Measurements from ENCODE around the gene SCCPDH. TPM values are rescaled to one million over a fixed set of nuclear protein-coding genes. Genes with fewer than 3 reads are reported as not detected.

The SCCPDH gene
- total RNA-seq, 1 experiment from 2014 or later = 32.2 TPM

GRCh38 chr1:246755419-246755818 is 31.2 kb downstream of the SCCPDH start:
- DNase-seq (ENCODE audit: unreplicated experiment) = no peak
- Mint-ChIP-seq H3K4me1 (ENCODE audit: insufficient read depth, unreplicated experiment) (no peaks in the 10 kb centered on the region), H3K27me3 (ENCODE audit: insufficient read depth, unreplicated experiment) (no peaks in the 10 kb centered on the region), H3K4me3 (ENCODE audit: unreplicated experiment) (no peak overlapping the region), H3K9me3 (ENCODE audit: unreplicated experiment) (no peaks in the 10 kb centered on the region), H3K36me3 (ENCODE audit: insufficient read depth, unreplicated experiment) (peaks cover 17% of the 10 kb centered on the region), H3K27ac (ENCODE audit: low read depth, unreplicated experiment) (no peak overlapping the region)
- POLR2A ChIA-PET = interaction anchor here (1.4 to 2.7 kb wide), 2 partner anchors 66 kb away, joined by 4 to 8 read pairs; no protein-coding TSS in a partner anchor
- BruUV-seq (replicated peaks) = no TSS peak
- CTCF ChIA-PET = interaction anchor here (0.6 to 14.9 kb wide), 22 partner anchors 12 to 1446 kb away, joined by 3 to 464 read pairs (median 6); partner anchors contain the start of gene SCCPDH
- intact Hi-C loops (cut with micrococcal nuclease) = loop anchor here (2.0 to 10.0 kb wide), 3 partner anchors 57 to 1601 kb away; partner anchors contain the start of gene KIF26B
- no peak for TF ChIP-seq CTCF (IDR thresholded peaks at IDR 0.05; ENCODE audit: unreplicated experiment)

DNA sequence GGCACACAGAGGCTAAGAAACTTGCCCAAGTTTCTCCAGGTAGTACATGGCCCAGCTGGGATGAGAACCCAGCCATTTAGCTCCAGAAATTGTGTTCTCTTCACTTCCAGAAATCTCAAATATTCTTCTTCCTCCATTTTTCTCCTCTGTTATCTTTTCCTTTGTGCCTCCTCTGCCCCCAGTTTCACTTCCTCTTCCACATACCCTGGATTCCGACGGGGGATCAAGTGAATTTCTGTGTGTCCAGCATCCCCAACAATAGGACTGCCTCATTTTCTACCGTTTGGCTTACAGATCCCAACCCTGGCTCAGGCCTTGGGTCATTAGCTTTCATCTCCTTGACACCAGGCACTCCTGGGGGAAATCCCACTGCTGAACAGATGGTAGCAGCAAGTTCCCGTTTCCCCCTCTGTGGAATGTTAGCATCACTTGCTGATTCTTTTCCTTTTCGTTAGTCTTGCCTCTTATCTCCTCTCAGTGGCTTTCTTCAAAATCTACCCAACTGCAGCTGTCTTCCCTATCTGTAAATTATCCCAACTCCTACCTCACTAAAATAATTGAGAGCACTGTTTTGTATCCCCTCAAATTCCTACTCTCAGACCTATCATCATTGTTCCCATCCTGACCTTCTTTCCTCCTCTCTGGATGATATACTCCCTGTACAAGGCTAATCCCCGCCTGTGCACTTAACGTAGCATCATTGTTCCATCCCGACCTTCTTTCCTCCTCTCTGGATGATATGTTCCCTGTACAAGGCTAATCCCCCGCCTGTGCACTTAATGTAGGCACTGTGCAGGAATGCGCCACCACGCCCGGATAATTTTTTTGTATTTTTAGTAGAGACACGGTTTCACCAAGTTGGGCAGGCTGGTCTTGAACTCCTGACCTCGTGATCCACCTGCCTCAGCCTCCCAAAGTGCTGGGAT is 36.5 kb downstream of the SCCPDH start:
- no peak for TF ChIP-seq CTCF (IDR thresholded peaks at IDR 0.05; ENCODE audit: unreplicated experiment)
- Mint-ChIP-seq H3K4me3 (ENCODE audit: unreplicated experiment) (no peak overlapping the region), H3K27me3 (ENCODE audit: insufficient read depth, unreplicated experiment) (no peaks in the 10 kb centered on the region), H3K36me3 (ENCODE audit: insufficient read depth, unreplicated experiment) (peaks cover 38% of the 10 kb centered on the region), H3K4me1 (ENCODE audit: insufficient read depth, unreplicated experiment) (no peaks in the 10 kb centered on the region), H3K27ac (ENCODE audit: low read depth, unreplicated experiment) (no peak overlapping the region), H3K9me3 (ENCODE audit: unreplicated experiment) (no peaks in the 10 kb centered on the region)
- intact Hi-C loops (cut with micrococcal nuclease) = no loop called here
- ChIA-PET POLR2A (interaction anchor here (0.7 to 1.4 kb wide), 2 partner anchors 8 to 25 kb away, joined by 4 to 9 read pairs; no protein-coding TSS in a partner anchor), CTCF (interaction anchor here (1.0 to 14.9 kb wide), 2 partner anchors 13 to 70 kb away, joined by 4 to 464 read pairs; no protein-coding TSS in a partner anchor)
- BruUV-seq (replicated peaks) = no TSS peak
- no peak for DNase-seq (ENCODE audit: unreplicated experiment)

DNA sequence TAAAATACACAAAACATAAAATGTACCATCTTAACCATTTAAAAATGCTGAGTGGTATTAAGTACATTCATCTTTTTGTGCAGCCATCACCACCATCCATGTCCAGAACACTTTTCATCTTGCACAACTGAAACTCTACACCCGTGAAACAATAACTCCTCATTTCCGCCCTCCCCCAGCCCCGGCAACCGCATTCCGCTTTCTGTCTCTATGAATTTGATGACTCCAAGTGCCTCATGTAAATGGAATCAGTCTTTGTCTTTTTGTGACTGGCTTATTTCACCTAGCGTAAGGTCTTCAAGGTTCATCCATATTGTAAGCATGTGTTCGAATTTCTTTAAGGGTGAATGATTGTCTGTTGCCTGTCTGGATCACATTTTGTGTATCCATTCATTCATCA is 37.2 kb downstream of the SCCPDH start:
- CTCF ChIA-PET = interaction anchor here (0.6 to 14.9 kb wide), 2 partner anchors 71 to 254 kb away, joined by 3 to 464 read pairs; partner anchors contain the start of gene SMYD3
- intact Hi-C loops (cut with micrococcal nuclease) = no loop called here
- DNase-seq (ENCODE audit: unreplicated experiment) = no peak
- no peak overlapping the region for H3K27ac Mint-ChIP-seq (ENCODE audit: low read depth, unreplicated experiment)
- H3K4me1 Mint-ChIP-seq (ENCODE audit: insufficient read depth, unreplicated experiment) = no peaks in the 10 kb centered on the region
- TF ChIP-seq CTCF (IDR thresholded peaks at IDR 0.05; ENCODE audit: unreplicated experiment) = no peak
- no TSS peak for BruUV-seq (replicated peaks)
- H3K9me3 Mint-ChIP-seq (ENCODE audit: unreplicated experiment) = no peaks in the 10 kb centered on the region
- no peaks in the 10 kb centered on the region for H3K27me3 Mint-ChIP-seq (ENCODE audit: insufficient read depth, unreplicated experiment)
- peaks cover 41% of the 10 kb centered on the region for H3K36me3 Mint-ChIP-seq (ENCODE audit: insufficient read depth, unreplicated experiment)
- POLR2A ChIA-PET = no interaction called here
- H3K4me3 Mint-ChIP-seq (ENCODE audit: unreplicated experiment) = no peak overlapping the region

GRCh38 chr1:246765521-246765920 is 41.3 kb downstream of the SCCPDH start:
- H3K36me3 Mint-ChIP-seq (ENCODE audit: insufficient read depth, unreplicated experiment) = peaks cover 29% of the 10 kb centered on the region
- no peaks in the 10 kb centered on the region for H3K27me3 Mint-ChIP-seq (ENCODE audit: insufficient read depth, unreplicated experiment)
- BruUV-seq (replicated peaks) = no TSS peak
- TF ChIP-seq CTCF (IDR thresholded peaks at IDR 0.05; ENCODE audit: unreplicated experiment) = no peak
- intact Hi-C loops (cut with micrococcal nuclease) = loop anchor here (5.0 kb wide), 1 partner anchor 198 kb away; the partner anchor contains the start of genes CNST and TFB2M
- POLR2A ChIA-PET = interaction anchor here (1.3 kb wide), 1 partner anchor 200 kb away, joined by 4 read pairs; no protein-coding TSS in a partner anchor
- CTCF ChIA-PET = interaction anchor here (0.7 to 4.7 kb wide), 5 partner anchors 11 to 270 kb away, joined by 4 to 64 read pairs (median 9); no protein-coding TSS in a partner anchor
- H3K9me3 Mint-ChIP-seq (ENCODE audit: unreplicated experiment) = no peaks in the 10 kb centered on the region
- H3K4me1 Mint-ChIP-seq (ENCODE audit: insufficient read depth, unreplicated experiment) = peaks cover 12% of the 10 kb centered on the region
- no peak overlapping the region for H3K27ac Mint-ChIP-seq (ENCODE audit: low read depth, unreplicated experiment)
- no peak for DNase-seq (ENCODE audit: unreplicated experiment)
- H3K4me3 Mint-ChIP-seq (ENCODE audit: unreplicated experiment) = no peak overlapping the region

All from MCF 10A (cell line).